ENCODE data around the gene SLC4A1AP.

The SLC4A1AP gene

GRCh38 chr2:27716301-27717069, 52.8 kb downstream of the SLC4A1AP start:
- Histone ChIP-seq H3K4ac (ENCODE audit: low read length) (peak overlapping the region; percentile 47), H3K4me2 (ENCODE audit: insufficient read depth, low read length, poor library complexity, severe bottlenecking) (no peak overlapping the region), H3K27ac (replicated peaks; ENCODE audit: low read length) (no peak overlapping the region), H3K14ac (ENCODE audit: low read length) (peak overlapping the region; percentile 11), H2BK120ac (ENCODE audit: low read depth, low read length) (peak overlapping the region; percentile 61), H3K9me3 (replicated peaks in 1 of 2; ENCODE audit: control insufficient read depth in 2 of 2, insufficient read depth in 1 of 2, low read depth in 1 of 2, low read length in 2 of 2) (no peaks in the 10 kb centered on the region), H4K91ac (ENCODE audit: low read depth, low read length, poor library complexity) (no peak overlapping the region), H3K27me3 (ENCODE audit: control insufficient read depth in 3 of 3, insufficient read depth in 3 of 3, low read depth in 1 of 3, low read length in 3 of 3) (peaks cover 0 to 49% (median 4%) of the 10 kb centered on the region in 3 experiments), H3K4me3 (ENCODE audit: low read length in 2 of 2) (no peak overlapping the region), H2BK5ac (ENCODE audit: low read length) (no peak overlapping the region), H2AK5ac (ENCODE audit: low read depth, low read length) (no peak overlapping the region), H3K9ac (ENCODE audit: low read depth, low read length, poor library complexity) (no peak overlapping the region), H3K4me1 (ENCODE audit: control insufficient read depth in 2 of 2, insufficient read depth in 1 of 2, low read depth in 1 of 2, low read length in 2 of 2) (peaks cover 5 to 8% of the 10 kb centered on the region in 2 donors), H3K79me1 (ENCODE audit: low read depth, low read length) (no peaks in the 10 kb centered on the region), H4K8ac (ENCODE audit: low read depth, low read length) (no peak overlapping the region), H2BK15ac (ENCODE audit: low read length) (peak overlapping the region; percentile 81), H2BK12ac (ENCODE audit: low read length) (no peak overlapping the region), H3K36me3 (replicated peaks in 1 of 2; ENCODE audit: control insufficient read depth in 2 of 2, insufficient read depth in 2 of 2, low read length in 2 of 2) (no peaks in the 10 kb centered on the region), H3K18ac (ENCODE audit: low read length) (peak overlapping the region; percentile 96), H3K23ac (ENCODE audit: low read depth, low read length, poor library complexity) (peak overlapping the region; percentile 23), H2AFZ (ENCODE audit: low read length) (peak overlapping the region; percentile 86)
- WGBS, 2 donors (ENCODE audit: extremely low coverage in 2 of 2, insufficient read length in 2 of 2, insufficient replicate concordance in 1 of 2) = no CpG with 5 or more reads among the region's 25 CpGs
- DNase-seq (ENCODE audit: low spot score) = no peak

- Histone ChIP-seq H3K9me3 (replicated peaks in 1 of 2; ENCODE audit: control insufficient read depth in 2 of 2, insufficient read depth in 1 of 2, low read depth in 1 of 2, low read length in 2 of 2) (no peaks in the 10 kb centered on the region), H3K36me3 (replicated peaks in 1 of 2; ENCODE audit: control insufficient read depth in 2 of 2, insufficient read depth in 2 of 2, low read length in 2 of 2) (no peaks in the 10 kb centered on the region), H2BK120ac (ENCODE audit: low read depth, low read length) (no peak overlapping the region), H2BK5ac (ENCODE audit: low read length) (no peak overlapping the region), H3K4ac (ENCODE audit: low read length) (no peak overlapping the region), H3K4me2 (ENCODE audit: insufficient read depth, low read length, poor library complexity, severe bottlenecking) (no peak overlapping the region), H3K4me1 (ENCODE audit: control insufficient read depth in 2 of 2, insufficient read depth in 1 of 2, low read depth in 1 of 2, low read length in 2 of 2) (peaks cover 5 to 8% of the 10 kb centered on the region in 2 donors), H2AK5ac (ENCODE audit: low read depth, low read length) (no peak overlapping the region), H2AFZ (ENCODE audit: low read length) (peak overlapping the region; percentile 27), H3K27me3 (ENCODE audit: control insufficient read depth in 3 of 3, insufficient read depth in 3 of 3, low read depth in 1 of 3, low read length in 3 of 3) (peaks cover 0 to 45% (median 4%) of the 10 kb centered on the region in 3 experiments), H4K8ac (ENCODE audit: low read depth, low read length) (no peak overlapping the region), H2BK15ac (ENCODE audit: low read length) (no peak overlapping the region), H3K14ac (ENCODE audit: low read length) (no peak overlapping the region), H3K4me3 (ENCODE audit: low read length in 2 of 2) (no peak overlapping the region), H3K27ac (replicated peaks; ENCODE audit: low read length) (no peak overlapping the region), H4K91ac (ENCODE audit: low read depth, low read length, poor library complexity) (no peak overlapping the region), H3K79me1 (ENCODE audit: low read depth, low read length) (no peaks in the 10 kb centered on the region), H3K18ac (ENCODE audit: low read length) (no peak overlapping the region), H2BK12ac (ENCODE audit: low read length) (no peak overlapping the region), H3K23ac (ENCODE audit: low read depth, low read length, poor library complexity) (no peak overlapping the region), H3K9ac (ENCODE audit: low read depth, low read length, poor library complexity) (no peak overlapping the region)
- no CpG with 5 or more reads among the region's 9 CpGs for WGBS, 2 donors (ENCODE audit: extremely low coverage in 2 of 2, insufficient read length in 2 of 2, insufficient replicate concordance in 1 of 2)
- no peak for DNase-seq (ENCODE audit: low spot score)
Observed at GRCh38 chr2:27717070-27717795, 53.5 kb downstream of the SLC4A1AP start.

- no CpG with 5 or more reads among the region's 7 CpGs for WGBS, 2 donors (ENCODE audit: extremely low coverage in 2 of 2, insufficient read length in 2 of 2, insufficient replicate concordance in 1 of 2)
- Histone ChIP-seq H2BK15ac (ENCODE audit: low read length) (no peak overlapping the region), H3K79me1 (ENCODE audit: low read depth, low read length) (no peaks in the 10 kb centered on the region), H4K8ac (ENCODE audit: low read depth, low read length) (no peak overlapping the region), H3K27ac (replicated peaks; ENCODE audit: low read length) (no peak overlapping the region), H3K9me3 (replicated peaks in 1 of 2; ENCODE audit: control insufficient read depth in 2 of 2, insufficient read depth in 1 of 2, low read depth in 1 of 2, low read length in 2 of 2) (no peaks in the 10 kb centered on the region), H4K91ac (ENCODE audit: low read depth, low read length, poor library complexity) (no peak overlapping the region), H3K14ac (ENCODE audit: low read length) (no peak overlapping the region), H3K36me3 (replicated peaks in 1 of 2; ENCODE audit: control insufficient read depth in 2 of 2, insufficient read depth in 2 of 2, low read length in 2 of 2) (no peaks in the 10 kb centered on the region), H2BK12ac (ENCODE audit: low read length) (no peak overlapping the region), H3K23ac (ENCODE audit: low read depth, low read length, poor library complexity) (no peak overlapping the region), H3K18ac (ENCODE audit: low read length) (no peak overlapping the region), H3K4me1 (ENCODE audit: control insufficient read depth in 2 of 2, insufficient read depth in 1 of 2, low read depth in 1 of 2, low read length in 2 of 2) (peaks cover 18 to 23% of the 10 kb centered on the region in 2 donors), H3K9ac (ENCODE audit: low read depth, low read length, poor library complexity) (no peak overlapping the region), H2AFZ (ENCODE audit: low read length) (no peak overlapping the region), H3K4me2 (ENCODE audit: insufficient read depth, low read length, poor library complexity, severe bottlenecking) (no peak overlapping the region), H2AK5ac (ENCODE audit: low read depth, low read length) (no peak overlapping the region), H3K4ac (ENCODE audit: low read length) (no peak overlapping the region), H3K4me3 (ENCODE audit: low read length in 2 of 2) (no peak overlapping the region), H2BK5ac (ENCODE audit: low read length) (no peak overlapping the region), H3K27me3 (ENCODE audit: control insufficient read depth in 3 of 3, insufficient read depth in 3 of 3, low read depth in 1 of 3, low read length in 3 of 3) (peaks cover 0 to 31% (median 4%) of the 10 kb centered on the region in 3 experiments), H2BK120ac (ENCODE audit: low read depth, low read length) (no peak overlapping the region)
- DNase-seq (ENCODE audit: low spot score) = no peak
Observed at GRCh38 chr2:27720004-27720551, 56.4 kb downstream of the SLC4A1AP start.

GRCh38 chr2:27721335-27721734, 57.6 kb downstream of the SLC4A1AP start:
- Histone ChIP-seq H3K27me3 (ENCODE audit: control insufficient read depth in 3 of 3, insufficient read depth in 3 of 3, low read depth in 1 of 3, low read length in 3 of 3) (peaks cover 0 to 28% (median 1%) of the 10 kb centered on the region in 3 experiments), H3K4me2 (ENCODE audit: insufficient read depth, low read length, poor library complexity, severe bottlenecking) (no peak overlapping the region), H3K79me1 (ENCODE audit: low read depth, low read length) (no peaks in the 10 kb centered on the region), H2BK12ac (ENCODE audit: low read length) (no peak overlapping the region), H3K14ac (ENCODE audit: low read length) (no peak overlapping the region), H2AFZ (ENCODE audit: low read length) (no peak overlapping the region), H3K18ac (ENCODE audit: low read length) (no peak overlapping the region), H3K4me1 (ENCODE audit: control insufficient read depth in 2 of 2, insufficient read depth in 1 of 2, low read depth in 1 of 2, low read length in 2 of 2) (peaks cover 17 to 25% of the 10 kb centered on the region in 2 donors), H3K27ac (replicated peaks; ENCODE audit: low read length) (no peak overlapping the region), H4K91ac (ENCODE audit: low read depth, low read length, poor library complexity) (no peak overlapping the region), H3K9me3 (replicated peaks in 1 of 2; ENCODE audit: control insufficient read depth in 2 of 2, insufficient read depth in 1 of 2, low read depth in 1 of 2, low read length in 2 of 2) (no peaks in the 10 kb centered on the region), H4K8ac (ENCODE audit: low read depth, low read length) (no peak overlapping the region), H2AK5ac (ENCODE audit: low read depth, low read length) (no peak overlapping the region), H2BK120ac (ENCODE audit: low read depth, low read length) (no peak overlapping the region), H2BK5ac (ENCODE audit: low read length) (no peak overlapping the region), H3K9ac (ENCODE audit: low read depth, low read length, poor library complexity) (no peak overlapping the region), H3K36me3 (replicated peaks in 1 of 2; ENCODE audit: control insufficient read depth in 2 of 2, insufficient read depth in 2 of 2, low read length in 2 of 2) (no peaks in the 10 kb centered on the region), H3K23ac (ENCODE audit: low read depth, low read length, poor library complexity) (no peak overlapping the region), H3K4ac (ENCODE audit: low read length) (no peak overlapping the region), H2BK15ac (ENCODE audit: low read length) (no peak overlapping the region), H3K4me3 (ENCODE audit: low read length in 2 of 2) (no peak overlapping the region)
- DNase-seq (ENCODE audit: low spot score) = no peak
- no CpG with 5 or more reads among the region's 8 CpGs for WGBS, 2 donors (ENCODE audit: extremely low coverage in 2 of 2, insufficient read length in 2 of 2, insufficient replicate concordance in 1 of 2)

Data from neuronal stem cell (in vitro differentiated cells).